GM12872 (cell line): ENCODE measurements around the gene MYBBP1A.

ENCODE experiments used
- CTCF ChIP-seq: IDR thresholded peaks from 3 replicates; pipeline ENCODE4 v1.5.1; 2011; ENCODE audit warnings: low read depth, mild to moderate bottlenecking, low read length, moderate library complexity; ENCODE audit not compliant: insufficient read depth

Gene MYBBP1A

GRCh38 chr17:4514206-4514605, 41.0 kb downstream of the MYBBP1A start:
- TF ChIP-seq CTCF, result no peak

- no peak for TF ChIP-seq CTCF
Observed at GRCh38 chr17:4513113-4514032, 41.8 kb downstream of the MYBBP1A start.

GRCh38 chr17:4512156-4513112, 42.8 kb downstream of the MYBBP1A start:
- no peak for TF ChIP-seq CTCF

- no peak for TF ChIP-seq CTCF
Observed at GRCh38 chr17:4511199-4511932, 43.8 kb downstream of the MYBBP1A start.

- TF ChIP-seq CTCF, result no peak
Observed at GRCh38 chr17:4510618-4510941, 44.6 kb downstream of the MYBBP1A start.

GRCh38 chr17:4509923-4510617, 45.1 kb downstream of the MYBBP1A start:
- no peak for TF ChIP-seq CTCF
